A673 (cell line): ENCODE results near the gene PLCL1. TPM values are rescaled to one million over a fixed set of nuclear protein-coding genes. Genes with fewer than 3 reads are reported as not detected.

Experiments
- BruUV-seq: library from RNA; stranded (reverse); fragments of 400-500 nt; replicated peaks from 2 replicates; lab custom pipeline; 2021; lab: Mats Ljungman, UMichigan
- CTCF ChIA-PET: fragments of 300-600 bp; sonication (Branson Sonifier 250); formaldehyde crosslinking; loops from one replicate; lab custom pipeline; 2022; ENCODE audit warnings: antibody characterized with exemption; lab: Charles Lee
- POLR2A ChIA-PET: fragments of 300-600 bp; sonication (Branson Sonifier 250); formaldehyde crosslinking; loops from one replicate; lab custom pipeline; 2022; ENCODE audit warnings: antibody characterized with exemption; ENCODE audit not compliant: low non-redundant PET; lab: Charles Lee
- DNase-seq: peaks from one replicate; pipeline ENCODE4 v3.0.0-alpha.2; 2015; ENCODE audit warnings: low spot score
- H3K27ac ChIP-seq: fragments of 200-600 bp; sonication (generic); 2 replicates; pipeline ENCODE4 v1.5.1; 2016; ENCODE audit warnings: mixed run types, low read depth, mild to moderate bottlenecking, mixed read lengths, antibody characterized with exemption, low read length; ENCODE audit not compliant: poor library complexity, severe bottlenecking
- H3K27me3 ChIP-seq: fragments of 200-600 bp; sonication (generic); replicated peaks from 2 replicates; pipeline ENCODE4 v1.6.1; 2017; ENCODE audit warnings: mixed run types, low read depth, mild to moderate bottlenecking, mixed read lengths, antibody characterized with exemption, low read length; ENCODE audit not compliant: insufficient read depth, poor library complexity
- H3K36me3 ChIP-seq: fragments of 200-600 bp; sonication (generic); 2 replicates; pipeline ENCODE4 v1.6.1; 2016; ENCODE audit warnings: mixed run types, mild to moderate bottlenecking, mixed read lengths, antibody characterized with exemption, low read length; ENCODE audit not compliant: insufficient read depth, poor library complexity, severe bottlenecking
- H3K4me1 ChIP-seq: fragments of 200-600 bp; sonication (generic); 2 replicates; pipeline ENCODE4 v1.6.1; 2017; ENCODE audit warnings: mixed run types, mild to moderate bottlenecking, mixed read lengths, antibody characterized with exemption, low read length; ENCODE audit not compliant: insufficient read depth, poor library complexity, severe bottlenecking
- H3K4me3 ChIP-seq: fragments of 200-600 bp; sonication (generic); 2 replicates; pipeline ENCODE4 v1.5.1; 2016; ENCODE audit warnings: low read depth, mixed run types, mild to moderate bottlenecking, mixed read lengths, low read length; ENCODE audit not compliant: poor library complexity, severe bottlenecking
- H3K9me3 ChIP-seq: fragments of 200-600 bp; sonication (generic); 2 replicates; pipeline ENCODE4 v1.6.1; 2016; ENCODE audit warnings: mixed run types, low read depth, mild to moderate bottlenecking, mixed read lengths, antibody characterized with exemption, low read length; ENCODE audit not compliant: poor library complexity, severe bottlenecking
- EZH2 ChIP-seq: fragments of 200-600 bp; sonication (generic); IDR thresholded peaks from 2 replicates; pipeline ENCODE4 v1.6.1; 2017; ENCODE audit warnings: borderline replicate concordance, low read depth, mild to moderate bottlenecking, mixed read lengths, antibody characterized with exemption, low read length; ENCODE audit not compliant: poor library complexity, severe bottlenecking
- intact Hi-C: fragments of 100-400 bp; cut with micrococcal nuclease; formaldehyde crosslinking; loops from one replicate; pipeline ENCODE4 v1.10.0; 2022; ENCODE audit not compliant: unreplicated experiment
- total RNA-seq: library from RNA; stranded (reverse); gene quantifications from 2 replicates; pipeline ENCODE4 v1.2.3, GENCODE V29; 2021
- TF ChIP-seq, protein P1 (sequence below): fragments of 300-800, 200-600 bp; sonication (generic); conservative IDR thresholded peaks from 2 replicates; pipeline ENCODE4 v1.5.1; 2017; ENCODE audit warnings: low read depth, mild to moderate bottlenecking, antibody characterized with exemption, low read length, moderate library complexity, mixed read lengths

PLCL1 gene
- total RNA-seq, 1 experiment from 2014 or later: not detected

DNA sequence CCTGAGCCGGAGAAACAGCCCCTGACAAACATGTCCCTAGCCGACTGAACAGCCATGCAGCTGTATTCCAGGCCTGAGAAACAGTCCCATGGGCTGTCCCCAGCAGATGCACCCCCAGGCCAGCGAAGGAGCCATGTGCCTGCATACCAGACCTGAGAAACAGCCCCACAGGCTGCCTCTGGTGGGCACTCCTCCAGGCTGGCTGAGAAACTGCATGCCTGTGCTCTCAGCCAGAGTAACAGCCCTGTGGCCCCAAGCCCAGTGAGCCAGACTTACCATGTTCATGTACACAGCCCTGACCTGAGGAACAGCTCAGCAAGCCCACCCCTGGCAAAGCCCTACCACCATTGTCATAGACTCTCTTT is 44.1 kb upstream of the PLCL1 start:
- POLR2A ChIA-PET: no interaction called here
- Histone ChIP-seq H3K27me3 (no peaks in the 10 kb centered on the region), H3K4me1 (no peaks in the 10 kb centered on the region), H3K4me3 (no peak overlapping the region), H3K36me3 (no peaks in the 10 kb centered on the region), H3K27ac (no peak overlapping the region), H3K9me3 (peaks cover 4% of the 10 kb centered on the region)
- no TSS peak for BruUV-seq
- intact Hi-C loops: no loop called here
- CTCF ChIA-PET: no interaction called here
- no peak for DNase-seq
- TF ChIP-seq, protein P1, sequence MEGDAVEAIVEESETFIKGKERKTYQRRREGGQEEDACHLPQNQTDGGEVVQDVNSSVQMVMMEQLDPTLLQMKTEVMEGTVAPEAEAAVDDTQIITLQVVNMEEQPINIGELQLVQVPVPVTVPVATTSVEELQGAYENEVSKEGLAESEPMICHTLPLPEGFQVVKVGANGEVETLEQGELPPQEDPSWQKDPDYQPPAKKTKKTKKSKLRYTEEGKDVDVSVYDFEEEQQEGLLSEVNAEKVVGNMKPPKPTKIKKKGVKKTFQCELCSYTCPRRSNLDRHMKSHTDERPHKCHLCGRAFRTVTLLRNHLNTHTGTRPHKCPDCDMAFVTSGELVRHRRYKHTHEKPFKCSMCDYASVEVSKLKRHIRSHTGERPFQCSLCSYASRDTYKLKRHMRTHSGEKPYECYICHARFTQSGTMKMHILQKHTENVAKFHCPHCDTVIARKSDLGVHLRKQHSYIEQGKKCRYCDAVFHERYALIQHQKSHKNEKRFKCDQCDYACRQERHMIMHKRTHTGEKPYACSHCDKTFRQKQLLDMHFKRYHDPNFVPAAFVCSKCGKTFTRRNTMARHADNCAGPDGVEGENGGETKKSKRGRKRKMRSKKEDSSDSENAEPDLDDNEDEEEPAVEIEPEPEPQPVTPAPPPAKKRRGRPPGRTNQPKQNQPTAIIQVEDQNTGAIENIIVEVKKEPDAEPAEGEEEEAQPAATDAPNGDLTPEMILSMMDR: no peak
- no peak for TF ChIP-seq EZH2

DNA sequence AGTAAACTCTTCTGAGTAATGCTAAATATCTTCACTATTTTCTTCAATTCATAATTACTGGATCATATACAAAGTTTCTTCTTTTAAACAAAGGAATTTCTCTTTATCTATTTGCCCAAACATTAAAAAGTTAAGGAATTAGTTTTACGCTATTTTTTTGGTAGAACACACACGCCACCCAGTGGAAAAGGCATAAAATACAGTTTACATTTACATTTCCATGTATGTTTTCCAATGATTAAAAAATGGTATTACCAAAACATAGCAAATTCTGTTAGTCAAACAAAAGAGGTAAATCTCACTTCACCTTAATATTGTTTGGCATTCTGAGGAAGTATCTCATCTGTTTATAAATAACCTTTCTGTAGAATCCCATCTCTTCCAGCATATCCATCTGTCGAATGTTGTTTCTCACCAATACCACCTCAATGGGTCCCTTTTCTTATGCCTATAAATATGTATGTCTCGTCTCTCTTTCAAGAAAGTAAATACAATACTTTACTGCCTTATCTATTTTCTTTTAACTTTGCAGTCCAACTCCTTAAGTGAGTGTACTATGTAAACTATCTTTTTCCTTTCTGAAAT is 26.5 kb upstream of the PLCL1 start:
- ChIA-PET CTCF (no interaction called here), POLR2A (interaction anchor here (0.7 kb wide), 1 partner anchor 345 kb away, joined by 3 read pairs; no protein-coding TSS in a partner anchor)
- Histone ChIP-seq H3K27me3 (no peaks in the 10 kb centered on the region), H3K9me3 (no peaks in the 10 kb centered on the region), H3K27ac (no peak overlapping the region), H3K4me3 (no peak overlapping the region), H3K4me1 (peaks cover 6% of the 10 kb centered on the region), H3K36me3 (no peaks in the 10 kb centered on the region)
- intact Hi-C loops: loop anchor here (2.0 to 10.0 kb wide), 5 partner anchors 71 to 663 kb away; no protein-coding TSS in a partner anchor
- no TSS peak for BruUV-seq
- DNase-seq: peak; percentile 62
- no peak for TF ChIP-seq EZH2
- TF ChIP-seq, protein P1: peak; percentile 77

DNA sequence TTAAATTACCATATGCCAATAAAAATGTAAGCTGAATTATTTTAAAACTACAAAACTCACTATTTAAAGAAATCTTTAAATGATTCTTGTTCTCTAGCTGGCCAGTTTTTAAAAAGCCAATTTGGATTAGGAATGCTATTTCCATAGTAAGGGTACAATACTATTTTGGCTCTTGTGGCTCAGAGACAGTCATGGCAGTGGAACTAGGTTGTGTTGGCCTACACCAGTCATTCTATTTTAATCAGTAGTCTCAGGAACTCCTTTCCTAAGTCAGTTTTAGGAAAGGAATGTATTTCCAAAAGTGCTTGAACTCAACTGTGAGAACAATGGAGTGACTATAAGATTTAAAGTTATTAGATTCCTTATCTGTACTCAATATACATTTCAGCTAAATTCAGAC is 25.1 kb upstream of the PLCL1 start:
- Histone ChIP-seq H3K9me3 (no peaks in the 10 kb centered on the region), H3K36me3 (no peaks in the 10 kb centered on the region), H3K27ac (no peak overlapping the region), H3K27me3 (no peaks in the 10 kb centered on the region), H3K4me1 (peaks cover 6% of the 10 kb centered on the region), H3K4me3 (no peak overlapping the region)
- intact Hi-C loops: loop anchor here (5.0 to 10.0 kb wide), 4 partner anchors 354 to 664 kb away; no protein-coding TSS in a partner anchor
- ChIA-PET POLR2A (no interaction called here), CTCF (no interaction called here)
- TF ChIP-seq, protein P1: no peak
- TF ChIP-seq EZH2: no peak
- no TSS peak for BruUV-seq
- DNase-seq: no peak
